Measurements from ENCODE around the gene SLC35F6. TPM values are rescaled to one million over a fixed set of nuclear protein-coding genes. Genes with fewer than 3 reads are reported as not detected.

Gene SLC35F6
- total and polyA plus RNA-seq, 9 of the 15 experiments (the other 6 are each of a cell fraction or from before 2014, with no cell fraction given), result 11.9 to 47.3 (median 22.5) TPM

DNA sequence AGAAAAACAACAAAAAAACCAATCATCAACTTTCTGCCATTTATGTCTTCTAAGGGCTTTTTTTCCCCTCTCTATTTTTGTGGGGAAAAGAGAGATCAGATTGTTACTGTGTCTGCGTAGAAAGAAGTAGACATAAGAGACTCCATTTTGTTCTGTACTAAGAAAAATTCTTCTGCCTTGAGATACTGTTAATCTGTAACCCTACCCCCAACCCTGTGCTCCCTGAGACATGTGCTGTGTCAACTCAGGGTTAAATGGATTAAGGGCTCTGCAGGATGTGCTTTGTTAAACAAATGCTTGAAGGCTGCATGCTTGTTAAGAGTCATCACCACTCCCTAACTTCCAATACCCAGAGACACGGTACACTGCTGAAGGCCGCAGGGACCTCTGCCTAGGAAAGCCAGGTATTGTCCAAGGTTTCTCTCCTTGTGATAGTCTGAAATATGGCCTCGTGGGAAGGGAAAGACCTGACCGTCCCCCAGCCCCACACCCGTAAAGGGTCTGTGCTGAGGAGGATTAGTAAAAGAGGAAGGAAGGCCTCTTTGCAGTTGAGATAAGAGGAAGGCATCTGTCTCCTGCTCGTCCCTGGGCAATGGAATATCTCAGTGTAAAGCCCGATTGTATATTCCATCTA is 14.2 kb upstream of the SLC35F6 start (continued):
- TF ChIP-seq, protein P1, sequence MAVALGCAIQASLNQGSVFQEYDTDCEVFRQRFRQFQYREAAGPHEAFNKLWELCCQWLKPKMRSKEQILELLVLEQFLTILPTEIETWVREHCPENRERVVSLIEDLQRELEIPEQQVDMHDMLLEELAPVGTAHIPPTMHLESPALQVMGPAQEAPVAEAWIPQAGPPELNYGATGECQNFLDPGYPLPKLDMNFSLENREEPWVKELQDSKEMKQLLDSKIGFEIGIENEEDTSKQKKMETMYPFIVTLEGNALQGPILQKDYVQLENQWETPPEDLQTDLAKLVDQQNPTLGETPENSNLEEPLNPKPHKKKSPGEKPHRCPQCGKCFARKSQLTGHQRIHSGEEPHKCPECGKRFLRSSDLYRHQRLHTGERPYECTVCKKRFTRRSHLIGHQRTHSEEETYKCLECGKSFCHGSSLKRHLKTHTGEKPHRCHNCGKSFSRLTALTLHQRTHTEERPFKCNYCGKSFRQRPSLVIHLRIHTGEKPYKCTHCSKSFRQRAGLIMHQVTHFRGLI (CRISPR knock-in tag; IDR thresholded peaks at IDR 0.05), result peak; percentile 95
- TF ChIP-seq NRF1 (conservative IDR thresholded peaks at IDR 0.05 in 1 of 2, IDR thresholded peaks at IDR 0.05 in 1 of 2) (peak; percentile 18 to 30; a peak in 2 of 4 replicates), RBBP5 (IDR thresholded peaks at IDR 0.05; ENCODE audit: borderline replicate concordance, insufficient read depth, low read length, poor library complexity, severe bottlenecking) (peak; percentile 70), ZNF239 (CRISPR knock-in tag; IDR thresholded peaks at IDR 0.05) (peak; percentile 91), BACH1 (tag; IDR thresholded peaks at IDR 0.05) (peak; percentile 85), ZNF75A (CRISPR knock-in tag; IDR thresholded peaks at IDR 0.05) (0 out of 2 replicates have a peak, but pooled peaks have one; percentile 56), BRD9 (IDR thresholded peaks at IDR 0.05; ENCODE audit: low read depth, partially characterized antibody) (peak; percentile 43), ZNF212 (CRISPR knock-in tag; IDR thresholded peaks at IDR 0.05) (peak; percentile 85; the same call in 1 of the 2 replicates), MTA3 (IDR thresholded peaks at IDR 0.05; ENCODE audit: borderline replicate concordance) (peak; percentile 63; the same call in 1 of the 2 replicates), ZNF79 (CRISPR knock-in tag; IDR thresholded peaks at IDR 0.05; ENCODE audit: low read depth) (peak; percentile 95), NFRKB (IDR thresholded peaks at IDR 0.05; ENCODE audit: low read depth) (peak; percentile 61; the same call in 1 of the 2 replicates), ZNF23 (CRISPR knock-in tag; IDR thresholded peaks at IDR 0.05) (peak; percentile 82), ZNF586 (CRISPR knock-in tag; conservative IDR thresholded peaks at IDR 0.05) (peak; percentile 82; the same call in 1 of the 2 replicates), MEF2D (tag; conservative IDR thresholded peaks at IDR 0.05; ENCODE audit: low read depth) (peak; percentile 94), TRIM24 (IDR thresholded peaks at IDR 0.05) (peak; percentile 44 to 72; a peak in 3 of 4 replicates)
- TF ChIP-seq, protein P2, sequence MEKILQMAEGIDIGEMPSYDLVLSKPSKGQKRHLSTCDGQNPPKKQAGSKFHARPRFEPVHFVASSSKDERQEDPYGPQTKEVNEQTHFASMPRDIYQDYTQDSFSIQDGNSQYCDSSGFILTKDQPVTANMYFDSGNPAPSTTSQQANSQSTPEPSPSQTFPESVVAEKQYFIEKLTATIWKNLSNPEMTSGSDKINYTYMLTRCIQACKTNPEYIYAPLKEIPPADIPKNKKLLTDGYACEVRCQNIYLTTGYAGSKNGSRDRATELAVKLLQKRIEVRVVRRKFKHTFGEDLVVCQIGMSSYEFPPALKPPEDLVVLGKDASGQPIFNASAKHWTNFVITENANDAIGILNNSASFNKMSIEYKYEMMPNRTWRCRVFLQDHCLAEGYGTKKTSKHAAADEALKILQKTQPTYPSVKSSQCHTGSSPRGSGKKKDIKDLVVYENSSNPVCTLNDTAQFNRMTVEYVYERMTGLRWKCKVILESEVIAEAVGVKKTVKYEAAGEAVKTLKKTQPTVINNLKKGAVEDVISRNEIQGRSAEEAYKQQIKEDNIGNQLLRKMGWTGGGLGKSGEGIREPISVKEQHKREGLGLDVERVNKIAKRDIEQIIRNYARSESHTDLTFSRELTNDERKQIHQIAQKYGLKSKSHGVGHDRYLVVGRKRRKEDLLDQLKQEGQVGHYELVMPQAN (IDR thresholded peaks at IDR 0.05; ENCODE audit: borderline replicate concordance), result peak; percentile 13; the same call in 1 of the 2 replicates
- TF ChIP-seq, protein P3, sequence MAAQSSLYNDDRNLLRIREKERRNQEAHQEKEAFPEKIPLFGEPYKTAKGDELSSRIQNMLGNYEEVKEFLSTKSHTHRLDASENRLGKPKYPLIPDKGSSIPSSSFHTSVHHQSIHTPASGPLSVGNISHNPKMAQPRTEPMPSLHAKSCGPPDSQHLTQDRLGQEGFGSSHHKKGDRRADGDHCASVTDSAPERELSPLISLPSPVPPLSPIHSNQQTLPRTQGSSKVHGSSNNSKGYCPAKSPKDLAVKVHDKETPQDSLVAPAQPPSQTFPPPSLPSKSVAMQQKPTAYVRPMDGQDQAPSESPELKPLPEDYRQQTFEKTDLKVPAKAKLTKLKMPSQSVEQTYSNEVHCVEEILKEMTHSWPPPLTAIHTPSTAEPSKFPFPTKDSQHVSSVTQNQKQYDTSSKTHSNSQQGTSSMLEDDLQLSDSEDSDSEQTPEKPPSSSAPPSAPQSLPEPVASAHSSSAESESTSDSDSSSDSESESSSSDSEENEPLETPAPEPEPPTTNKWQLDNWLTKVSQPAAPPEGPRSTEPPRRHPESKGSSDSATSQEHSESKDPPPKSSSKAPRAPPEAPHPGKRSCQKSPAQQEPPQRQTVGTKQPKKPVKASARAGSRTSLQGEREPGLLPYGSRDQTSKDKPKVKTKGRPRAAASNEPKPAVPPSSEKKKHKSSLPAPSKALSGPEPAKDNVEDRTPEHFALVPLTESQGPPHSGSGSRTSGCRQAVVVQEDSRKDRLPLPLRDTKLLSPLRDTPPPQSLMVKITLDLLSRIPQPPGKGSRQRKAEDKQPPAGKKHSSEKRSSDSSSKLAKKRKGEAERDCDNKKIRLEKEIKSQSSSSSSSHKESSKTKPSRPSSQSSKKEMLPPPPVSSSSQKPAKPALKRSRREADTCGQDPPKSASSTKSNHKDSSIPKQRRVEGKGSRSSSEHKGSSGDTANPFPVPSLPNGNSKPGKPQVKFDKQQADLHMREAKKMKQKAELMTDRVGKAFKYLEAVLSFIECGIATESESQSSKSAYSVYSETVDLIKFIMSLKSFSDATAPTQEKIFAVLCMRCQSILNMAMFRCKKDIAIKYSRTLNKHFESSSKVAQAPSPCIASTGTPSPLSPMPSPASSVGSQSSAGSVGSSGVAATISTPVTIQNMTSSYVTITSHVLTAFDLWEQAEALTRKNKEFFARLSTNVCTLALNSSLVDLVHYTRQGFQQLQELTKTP (IDR thresholded peaks at IDR 0.05; ENCODE audit: low read depth in 1 of 2, partially characterized antibody in 2 of 2), result peak in 1 of 2 experiments; percentile 54
- TF ChIP-seq, protein P4, sequence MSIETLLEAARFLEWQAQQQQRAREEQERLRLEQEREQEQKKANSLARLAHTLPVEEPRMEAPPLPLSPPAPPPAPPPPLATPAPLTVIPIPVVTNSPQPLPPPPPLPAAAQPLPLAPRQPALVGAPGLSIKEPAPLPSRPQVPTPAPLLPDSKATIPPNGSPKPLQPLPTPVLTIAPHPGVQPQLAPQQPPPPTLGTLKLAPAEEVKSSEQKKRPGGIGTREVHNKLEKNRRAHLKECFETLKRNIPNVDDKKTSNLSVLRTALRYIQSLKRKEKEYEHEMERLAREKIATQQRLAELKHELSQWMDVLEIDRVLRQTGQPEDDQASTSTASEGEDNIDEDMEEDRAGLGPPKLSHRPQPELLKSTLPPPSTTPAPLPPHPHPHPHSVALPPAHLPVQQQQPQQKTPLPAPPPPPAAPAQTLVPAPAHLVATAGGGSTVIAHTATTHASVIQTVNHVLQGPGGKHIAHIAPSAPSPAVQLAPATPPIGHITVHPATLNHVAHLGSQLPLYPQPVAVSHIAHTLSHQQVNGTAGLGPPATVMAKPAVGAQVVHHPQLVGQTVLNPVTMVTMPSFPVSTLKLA (conservative IDR thresholded peaks at IDR 0.05), result peak; percentile 53 to 70; a peak in 3 of 4 replicates

Data from K562 (cell line).